Measurements from ENCODE around the gene CERS5.
"Not testable (repeated sequence)": the region's sequence is repeated elsewhere in the genome, so short reads cannot be mapped to it uniquely, and the experiment has no call there.

DNA sequence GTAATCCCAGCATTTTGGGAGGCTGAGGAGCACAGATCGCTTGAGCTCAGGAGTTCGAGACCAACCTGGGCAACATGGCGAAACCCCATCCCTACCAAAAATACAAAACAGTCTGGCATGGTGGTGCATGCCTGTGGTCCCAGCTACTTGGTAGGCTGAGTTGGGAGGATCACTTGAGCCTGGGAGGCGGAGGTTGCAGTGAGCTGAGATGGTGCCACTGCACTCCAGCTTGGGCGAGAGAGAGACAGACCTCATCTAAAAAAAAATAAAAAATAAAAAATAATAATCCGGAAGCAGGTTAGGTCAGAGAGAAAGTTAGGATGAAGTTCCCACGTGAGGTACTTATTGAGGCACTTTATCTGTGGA is 82.8 kb downstream of the CERS5 start:
- TF ChIP-seq TAF1 (IDR thresholded peaks at IDR 0.05; ENCODE audit: low read depth, low read length); POLR2AphosphoS5 (IDR thresholded peaks at IDR 0.05; ENCODE audit: low read depth, low read length); POLR2A (IDR thresholded peaks at IDR 0.05; ENCODE audit: low read depth, low read length); SPI1 (IDR thresholded peaks at IDR 0.05; ENCODE audit: low read depth, low read length); POU2F2 (IDR thresholded peaks at IDR 0.05; ENCODE audit: low read depth, low read length); PAX5 (IDR thresholded peaks at IDR 0.05; ENCODE audit: insufficient read depth, low read length, severe bottlenecking): not testable (repeated sequence)

All from GM12891 (cell line).